HG03280 (cell line): ENCODE results near the gene MAZ.

Experiments used
- ATAC-seq: cut with Tn5 transposase; IDR thresholded peaks from one replicate; pipeline ENCODE4 v1.9.1; 2021; ENCODE audit warnings: mild to moderate bottlenecking, moderate library complexity; ENCODE audit not compliant: unreplicated experiment

MAZ gene

DNA sequence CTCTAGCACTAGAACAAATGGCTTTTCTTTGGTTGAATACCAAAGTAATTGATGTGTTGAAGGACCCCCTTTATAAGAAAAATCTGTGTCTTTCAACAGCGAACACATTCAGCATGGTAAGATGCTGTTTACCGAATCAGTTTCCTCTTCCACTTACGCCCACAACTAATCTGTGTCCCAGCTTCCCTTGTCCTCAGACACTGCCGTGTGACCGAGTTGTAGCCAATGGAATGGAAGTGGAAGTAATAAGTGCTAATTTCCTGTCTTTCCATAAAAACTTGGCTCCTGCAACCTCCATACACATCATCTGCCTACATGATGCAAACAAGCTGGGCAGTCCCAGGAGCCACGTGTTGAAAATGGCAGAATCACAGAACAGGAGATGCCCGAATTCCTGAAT, 46.3 kb downstream of the MAZ start:
- no peak for ATAC-seq

DNA sequence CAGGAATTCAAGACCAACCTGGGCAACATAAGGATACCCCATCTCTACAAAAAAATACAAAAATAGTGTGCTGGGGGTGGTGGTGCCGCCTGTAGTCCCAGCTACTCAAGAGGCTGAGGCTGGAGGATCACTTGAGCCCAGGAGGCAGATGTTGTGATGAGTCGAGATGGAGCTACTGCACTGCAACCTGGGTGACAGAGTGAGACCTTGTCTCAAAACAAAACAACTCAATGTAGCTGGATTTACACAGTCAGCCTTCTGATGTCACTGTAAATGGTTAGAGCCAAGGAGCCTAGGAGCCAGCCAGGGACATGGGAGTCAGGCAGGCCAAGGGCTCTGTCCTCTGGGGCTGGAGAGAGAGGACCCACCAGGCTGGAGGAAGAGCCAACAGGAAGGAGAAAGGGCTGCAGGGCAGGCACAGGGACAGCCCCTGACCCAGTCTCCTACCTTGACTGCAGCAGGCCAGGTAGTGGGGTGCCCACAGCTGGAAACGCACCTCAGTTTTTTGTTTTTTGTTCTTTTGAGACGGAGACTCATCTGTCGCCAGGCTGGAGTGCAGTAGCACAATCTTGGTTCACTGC, 48.3 kb downstream of the MAZ start:
- ATAC-seq: no peak

DNA sequence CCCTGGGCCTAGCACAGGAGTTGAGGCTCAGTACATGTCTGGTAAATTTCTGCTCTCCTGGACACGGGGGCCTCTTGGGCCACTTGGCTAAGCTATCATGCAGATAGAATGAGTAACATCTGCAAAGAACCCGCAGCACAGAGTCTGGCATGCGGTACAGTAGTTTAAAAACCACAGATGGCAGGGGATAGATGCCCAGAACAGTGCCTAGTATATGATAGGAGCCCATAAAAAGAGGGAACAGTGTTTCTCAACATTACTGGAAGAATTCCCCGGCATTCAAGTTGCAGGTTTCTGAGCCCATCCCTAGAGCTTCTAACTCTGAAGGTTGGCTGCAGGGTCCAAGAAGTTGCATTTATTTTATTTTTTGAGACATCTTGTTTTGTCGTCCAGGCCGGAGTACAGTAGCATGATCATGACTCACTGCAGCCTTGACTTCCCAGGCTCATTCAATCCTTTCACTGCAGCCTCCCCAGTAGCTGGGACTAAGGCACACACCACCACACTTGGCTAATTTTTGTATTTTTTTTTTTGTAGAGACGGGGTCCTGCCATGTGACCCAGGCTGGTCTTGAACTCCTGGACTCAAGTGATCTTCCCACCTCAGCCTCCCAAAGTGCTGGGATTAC, 50.9 kb downstream of the MAZ start:
- no peak for ATAC-seq

DNA sequence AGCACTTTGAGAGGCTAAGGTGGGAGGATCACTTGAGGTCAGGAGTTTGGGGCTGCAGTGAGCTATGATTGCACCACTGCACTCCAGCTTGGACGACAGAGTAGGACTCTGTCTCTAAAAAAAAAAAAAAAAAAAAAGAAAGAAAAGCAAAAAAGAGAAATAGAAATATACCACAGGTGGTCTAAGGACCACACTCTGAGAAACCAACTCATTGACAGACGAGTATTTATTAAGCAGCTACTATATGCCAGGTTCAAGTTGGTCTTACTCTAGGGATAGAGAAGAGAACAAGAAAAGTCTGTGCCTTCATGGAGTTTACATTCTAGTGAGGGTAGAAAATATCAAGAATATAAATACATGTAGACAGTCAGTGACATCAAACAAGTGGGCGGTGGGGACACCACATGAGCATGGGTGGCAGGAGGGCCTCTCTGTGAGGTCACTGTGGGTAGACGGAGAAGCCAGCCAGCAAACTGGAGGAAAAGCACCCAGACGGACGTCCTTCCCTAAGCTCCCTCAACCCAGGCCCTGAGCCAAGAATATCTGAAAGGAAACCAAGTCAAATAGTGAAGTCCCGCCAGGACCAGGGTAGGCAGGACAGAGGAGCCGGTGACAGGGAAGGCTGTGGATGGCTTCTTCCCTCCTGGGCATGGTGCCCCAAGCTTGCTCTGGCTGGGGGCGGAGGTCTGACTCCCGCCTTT, 52.0 kb downstream of the MAZ start:
- ATAC-seq: no peak

DNA sequence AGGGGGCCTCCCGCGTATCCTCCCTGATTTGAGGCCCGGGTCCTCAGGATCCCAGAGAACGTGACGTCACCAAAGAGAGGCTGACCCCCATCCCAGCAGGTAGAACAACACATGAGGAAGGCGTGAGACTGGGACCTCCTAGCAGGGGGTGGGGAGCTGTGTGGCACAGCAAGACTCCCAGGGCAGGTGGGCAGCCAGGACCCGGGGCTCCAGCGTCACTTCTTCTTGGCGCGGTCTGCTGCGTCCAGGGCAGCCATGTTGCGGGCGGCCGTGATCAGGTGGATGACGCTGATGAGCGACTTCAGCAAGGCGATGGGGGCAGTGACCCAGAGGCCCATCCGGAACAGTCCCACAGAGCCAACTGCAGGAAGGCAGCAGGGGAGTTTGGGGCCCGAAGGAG, 52.6 kb downstream of the MAZ start:
- no peak for ATAC-seq

DNA sequence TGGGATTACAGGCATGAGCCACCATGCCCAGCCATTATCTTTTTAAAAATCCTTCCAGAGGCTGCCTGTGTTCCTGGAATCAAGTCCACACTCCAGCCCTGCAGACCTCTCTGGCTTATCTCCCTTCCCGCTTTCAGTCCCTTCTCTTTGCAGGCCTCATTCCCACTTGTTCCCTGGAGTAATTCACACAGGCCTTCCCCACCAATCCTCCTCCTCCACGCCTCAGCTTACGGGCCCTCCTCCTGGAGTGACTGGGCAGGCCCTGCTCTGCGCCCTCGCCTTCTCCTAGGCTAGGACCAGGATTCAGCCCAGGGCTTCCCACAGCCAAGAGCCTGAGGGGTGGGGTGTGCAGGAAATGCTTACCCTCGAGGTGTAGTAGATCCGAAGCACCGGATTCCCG, 53.9 kb downstream of the MAZ start:
- ATAC-seq: no peak
